SU-DHL-6 (cell line): ENCODE results near the gene NAAA.

Experiments used
- CTCF ChIP-seq: fragments of 200-600 bp; sonication (generic); IDR thresholded peaks from one replicate; pipeline ENCODE4 v1.5.1; 2017; ENCODE audit warnings: antibody characterized with exemption, mild to moderate bottlenecking, low read length, moderate library complexity; ENCODE audit not compliant: insufficient read depth, poor library complexity, severe bottlenecking
- EZH2phosphoT487 ChIP-seq: fragments of 200-600 bp; sonication (generic), shearing (Covaris generic); conservative IDR thresholded peaks from 2 replicates; pipeline ENCODE4 v1.6.1; 2018; ENCODE audit warnings: mild to moderate bottlenecking, antibody characterized with exemption, low read length, moderate library complexity, mixed read lengths

DNA sequence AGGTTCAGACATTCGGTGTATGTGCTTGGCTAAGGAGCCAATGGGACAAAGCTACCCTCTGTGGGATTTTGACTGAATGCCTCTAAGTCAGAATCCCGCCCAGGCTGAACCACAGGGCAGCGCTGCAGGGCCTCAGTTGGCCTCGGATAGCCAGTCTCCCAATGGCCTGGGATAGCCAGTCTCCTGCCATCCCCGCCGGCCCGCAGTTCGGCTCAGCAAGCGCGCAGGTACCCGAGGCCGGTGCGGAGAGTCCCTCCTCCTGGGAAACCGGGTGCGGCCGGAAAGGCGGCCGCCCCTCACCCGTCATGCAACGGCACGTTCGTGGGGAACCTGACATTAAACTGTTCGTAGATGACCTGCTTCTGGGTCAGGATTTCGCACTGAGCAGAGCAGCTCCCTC lies 54.7 kb downstream of the NAAA start:
- no peak for TF ChIP-seq CTCF
- TF ChIP-seq EZH2phosphoT487, result no peak
